Hematopoietic multipotent progenitor cell treated with erythropoietin and hydrocortisone succinate and interleukin-3 and kit ligand, for 6 days (in vitro differentiated cells): ENCODE measurements around the gene EFHC2.
"Not testable (repeated sequence)": the region's sequence is repeated elsewhere in the genome, so short reads cannot be mapped to it uniquely, and the experiment has no call there.

Experiments used
- DNase-seq: peaks from one replicate; pipeline ENCODE4 v3.0.0-alpha.2; 2015

EFHC2 gene

DNA sequence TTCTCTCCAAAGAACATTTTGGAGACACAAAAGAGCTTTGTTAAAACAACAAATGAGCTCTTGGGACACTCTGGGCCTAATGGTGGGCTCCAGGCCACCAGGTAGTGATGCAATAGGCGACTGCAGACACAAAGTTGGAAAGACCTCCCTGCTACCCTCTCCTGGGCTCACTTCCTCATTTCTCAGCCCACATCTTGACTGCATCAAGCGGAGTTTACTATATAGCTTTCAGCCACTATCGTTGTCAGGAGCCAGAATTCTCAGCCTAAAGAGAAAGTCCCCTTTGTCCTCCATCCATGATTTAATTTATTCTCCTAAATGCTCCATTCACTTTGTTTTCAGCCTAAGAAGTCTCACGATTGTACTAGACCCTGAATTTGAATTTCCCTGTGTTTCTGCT lies 114.9 kb downstream of the EFHC2 start:
- peak; percentile 27 for DNase-seq

- DNase-seq: no peak
These were observed 115.5 kb downstream of the EFHC2 start for GRCh38 chrX:44227991-44228390.

- no peak for DNase-seq
These were observed 117.8 kb downstream of the EFHC2 start for GRCh38 chrX:44225667-44226066.

DNA sequence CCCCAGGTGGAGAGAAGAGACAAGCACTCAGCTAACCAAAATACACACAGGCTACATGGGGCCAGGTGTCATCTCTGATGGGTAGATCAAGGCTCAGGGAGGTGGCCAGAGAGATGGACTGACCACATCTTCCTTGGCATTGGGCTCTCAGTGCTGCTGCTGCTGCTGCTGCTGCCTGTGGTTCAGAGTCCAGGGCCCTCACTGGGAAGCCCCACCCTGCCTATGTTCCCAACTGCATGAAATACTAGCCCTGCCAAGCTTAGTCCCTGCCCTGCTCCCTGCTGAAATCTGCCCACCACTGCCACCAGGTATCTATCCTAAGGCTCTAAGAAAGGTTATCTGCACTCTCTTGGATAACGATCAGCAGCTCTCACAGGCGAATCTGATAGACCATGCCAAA lies 118.7 kb downstream of the EFHC2 start:
- DNase-seq: no peak

- DNase-seq: no peak
These were observed 120.3 kb downstream of the EFHC2 start for GRCh38 chrX:44223150-44223549.

DNA sequence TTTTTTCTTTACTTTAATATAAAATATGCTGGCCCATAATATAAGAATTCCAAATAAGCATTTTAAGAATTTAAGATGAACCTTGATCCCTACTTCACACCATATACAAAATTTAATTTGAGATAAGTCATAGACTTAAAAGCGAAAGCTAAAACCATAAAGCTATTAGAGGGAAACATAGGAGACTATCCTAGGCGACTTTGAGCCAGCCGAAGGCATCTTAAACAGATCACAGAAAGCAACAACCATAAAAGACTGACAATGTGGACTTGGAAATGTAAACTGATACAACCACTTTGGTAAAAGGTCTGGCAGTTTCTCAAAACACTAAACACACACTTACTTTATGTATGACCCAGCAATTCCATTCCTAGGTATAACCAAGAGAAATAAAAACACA lies 125.0 kb downstream of the EFHC2 start:
- DNase-seq: no peak

- DNase-seq: no peak
These were observed 127.3 kb downstream of the EFHC2 start for GRCh38 chrX:44216171-44216570.

GRCh38 chrX:44203791-44204190 lies 139.7 kb downstream of the EFHC2 start:
- no peak for DNase-seq

DNA sequence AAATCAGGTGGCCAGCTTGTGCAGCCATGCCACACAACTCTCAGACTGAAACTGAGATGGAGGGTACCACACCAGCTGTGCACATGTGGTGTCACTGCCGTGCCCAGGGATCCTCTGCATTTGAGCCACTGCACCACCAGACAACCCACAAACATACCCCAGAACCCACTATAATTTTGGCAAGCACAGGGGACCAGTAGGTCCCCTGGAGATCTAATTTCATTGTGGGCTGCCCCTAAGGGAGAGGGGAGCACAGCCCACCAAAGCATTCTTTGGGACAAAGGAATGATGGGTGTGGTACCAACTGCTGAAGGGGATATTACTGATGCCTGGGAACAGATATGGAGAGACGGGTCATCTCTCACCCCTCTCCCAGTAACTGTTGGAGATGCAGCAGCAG lies 140.9 kb downstream of the EFHC2 start:
- no peak for DNase-seq

DNA sequence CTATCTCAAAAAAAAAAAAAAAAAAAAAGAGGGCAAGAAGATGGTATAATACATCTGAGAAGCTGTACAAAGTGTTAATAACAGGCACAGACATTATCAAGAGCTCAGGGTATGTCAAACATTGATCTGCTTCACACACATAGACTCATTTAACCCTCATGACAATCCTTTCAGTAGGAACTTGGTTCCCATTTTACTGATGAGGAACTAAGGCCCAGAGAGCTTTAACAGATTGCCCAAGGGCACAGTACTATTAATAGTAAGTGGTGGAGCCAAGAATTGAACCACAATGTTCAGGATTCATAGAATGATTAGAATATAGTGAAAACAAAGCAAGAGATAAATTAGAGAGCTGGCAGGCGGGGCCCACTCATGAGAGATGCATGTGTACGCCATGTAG lies 154.4 kb downstream of the EFHC2 start:
- no peak for DNase-seq

GRCh38 chrX:44187915-44188314 lies 155.6 kb downstream of the EFHC2 start:
- DNase-seq: not testable (repeated sequence)

DNA sequence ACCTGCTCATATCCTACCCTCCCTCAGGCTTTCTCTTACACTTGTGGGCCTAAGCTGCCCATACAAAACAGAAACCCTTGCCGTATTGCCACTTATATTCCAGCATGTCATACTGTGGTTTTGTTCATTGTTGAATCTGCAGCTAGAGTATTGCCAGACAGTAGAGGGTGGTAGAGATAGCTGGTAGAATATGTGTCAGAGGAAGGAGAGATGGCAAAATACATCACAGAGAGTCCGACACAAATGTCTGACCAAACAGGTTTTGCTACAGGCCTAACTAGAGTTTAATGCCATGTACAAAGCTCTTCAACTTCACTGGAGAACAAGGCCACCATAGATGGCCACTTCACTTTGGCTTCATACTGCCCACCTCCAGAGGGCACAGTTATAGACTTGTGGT lies 160.1 kb downstream of the EFHC2 start:
- no peak for DNase-seq

GRCh38 chrX:44178274-44179053 lies 165.0 kb downstream of the EFHC2 start:
- DNase-seq: no peak

GRCh38 chrX:44175455-44175854 lies 168.0 kb downstream of the EFHC2 start:
- no peak for DNase-seq

DNA sequence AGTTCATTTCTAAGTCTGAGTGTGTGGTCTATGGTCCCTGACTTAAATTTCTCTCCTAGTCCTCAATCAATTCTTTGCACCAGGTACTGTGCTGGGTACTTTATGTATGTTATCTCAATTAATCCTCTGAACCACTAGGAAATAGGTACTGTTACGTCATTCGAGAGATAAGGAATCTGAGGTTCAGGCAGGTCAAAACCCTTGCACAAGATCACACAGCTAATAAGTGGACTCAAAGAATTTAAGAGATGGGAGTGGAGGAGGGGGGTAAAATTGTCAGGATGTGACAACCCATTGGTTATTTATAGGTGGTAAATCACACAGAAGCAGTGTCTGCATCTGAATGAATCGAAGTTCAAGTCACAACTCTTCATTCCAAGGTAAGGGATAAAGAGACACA lies 169.4 kb downstream of the EFHC2 start:
- no peak for DNase-seq

GRCh38 chrX:44173219-44173618 lies 170.3 kb downstream of the EFHC2 start:
- DNase-seq: no peak

DNA sequence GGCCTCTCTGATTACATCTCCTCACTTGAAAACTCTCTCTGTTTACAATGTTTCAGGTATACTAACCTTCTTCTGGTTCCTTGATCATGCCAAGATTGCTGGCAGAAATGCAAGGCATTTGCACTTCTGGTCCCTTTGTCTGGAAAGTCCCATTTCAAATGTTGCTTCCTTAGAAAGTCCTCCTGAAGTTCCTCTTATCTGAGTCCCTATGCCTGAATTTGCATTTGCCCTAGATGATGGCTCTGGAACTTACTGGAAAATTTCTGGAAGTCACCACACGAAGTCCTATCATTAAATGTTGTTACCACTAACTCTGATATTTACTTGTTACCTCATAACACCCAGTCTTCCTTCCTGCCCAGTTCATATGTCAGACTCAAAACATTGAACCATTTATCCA lies 176.4 kb downstream of the EFHC2 start:
- no peak for DNase-seq

DNA sequence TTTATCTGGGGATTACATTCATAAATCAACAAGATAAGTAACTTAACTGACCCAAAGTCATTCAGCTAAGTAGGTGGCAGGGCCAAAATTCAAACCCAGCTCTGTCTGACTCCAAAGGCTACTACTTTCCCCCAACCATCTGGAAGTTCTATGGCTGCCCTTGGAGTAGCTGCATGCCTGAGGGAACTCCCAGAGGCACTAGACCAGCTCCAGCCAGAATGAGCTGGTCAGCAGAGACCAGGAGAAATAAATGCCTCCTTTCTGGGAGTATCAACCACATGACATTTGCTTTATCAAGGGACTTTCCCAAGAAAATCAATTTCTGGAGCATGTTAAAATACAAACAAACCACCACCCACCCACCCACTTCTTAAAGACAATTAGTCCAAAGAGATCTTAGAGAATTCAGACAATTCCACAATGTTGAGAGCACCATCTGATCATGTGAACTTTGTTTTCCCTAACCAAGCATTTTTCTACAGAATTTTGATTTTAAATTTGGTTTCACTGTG lies 180.5 kb downstream of the EFHC2 start:
- DNase-seq: no peak

- DNase-seq: no peak
These were observed 185.6 kb downstream of the EFHC2 start for GRCh38 chrX:44157858-44158257.

GRCh38 chrX:44157283-44157682 lies 186.2 kb downstream of the EFHC2 start:
- DNase-seq: no peak

GRCh38 chrX:44156726-44157125 lies 186.7 kb downstream of the EFHC2 start:
- no peak for DNase-seq

DNA sequence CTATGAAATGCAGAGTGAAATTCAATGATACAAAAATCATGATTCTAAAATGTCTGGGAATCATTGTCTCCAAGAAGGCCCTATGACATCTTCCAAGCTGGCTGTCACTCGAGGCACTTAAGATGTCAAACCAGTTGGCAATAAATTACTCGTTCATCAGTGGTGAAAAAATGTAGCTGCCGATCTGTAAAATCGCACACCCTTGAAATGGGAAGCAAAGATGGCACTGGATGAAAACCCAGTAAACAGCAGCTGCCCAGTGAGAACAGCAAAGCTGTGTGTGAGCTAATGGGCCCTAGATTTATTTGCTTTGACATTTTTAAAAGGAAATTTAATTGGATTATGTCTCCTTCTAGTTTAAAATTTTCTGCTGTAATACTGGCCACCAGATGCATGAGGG lies 188.3 kb downstream of the EFHC2 start:
- no peak for DNase-seq

DNA sequence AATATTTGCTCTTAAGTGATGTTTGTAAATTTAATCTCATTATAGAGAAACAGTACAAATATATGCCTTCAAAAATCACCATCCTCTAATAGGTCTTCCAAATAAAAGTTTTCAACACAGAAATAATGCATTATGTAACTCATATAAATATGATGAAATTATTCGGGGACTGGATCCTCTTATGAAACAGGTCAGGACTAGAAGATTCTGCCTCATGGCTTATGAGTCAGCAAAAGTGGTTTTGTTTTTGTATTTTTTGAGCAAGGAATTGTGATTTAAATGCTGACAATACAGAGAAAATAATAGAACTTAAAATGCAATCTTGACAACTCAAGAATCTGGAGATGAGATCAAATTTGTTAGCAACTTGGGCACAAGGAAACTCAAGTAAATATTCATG lies 190.6 kb downstream of the EFHC2 start:
- DNase-seq: peak; percentile 17

DNA sequence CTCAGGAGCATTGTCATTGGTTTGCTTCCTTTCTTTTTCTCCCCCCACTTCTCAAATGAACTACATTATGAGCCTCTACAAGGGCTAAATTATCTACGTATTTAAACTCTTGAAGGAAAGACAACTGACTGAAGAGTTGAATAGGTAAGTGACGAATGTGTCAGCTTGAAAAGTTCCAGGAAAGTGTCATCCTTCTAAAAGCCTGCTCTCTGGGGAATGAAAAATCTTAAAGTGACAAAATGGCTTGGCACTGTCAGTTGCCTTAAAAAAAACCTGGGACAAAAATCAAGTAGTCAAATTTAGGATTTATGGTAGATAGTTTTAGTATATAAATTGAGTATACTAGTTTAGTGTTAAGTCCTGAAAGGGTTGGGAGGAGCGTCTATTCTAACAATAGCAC lies 196.3 kb downstream of the EFHC2 start:
- no peak for DNase-seq
